Spleen (tissue), 11 donors: ENCODE data around the gene RSPH9. TPM values are rescaled to one million over a fixed set of nuclear protein-coding genes. Genes with fewer than 3 reads are reported as not detected.

ENCODE experiments used
- DNase-seq: peaks from one replicate; pipeline ENCODE4 v3.0.0-alpha.2; 2020
- H3K27ac ChIP-seq, 8 donors: fragments of 200-600 bp; sonication (generic) in 7 of 8; 1 replicate in 4 of 8; 2 replicates in 4 of 8; pipeline versions ENCODE4 v1.5.0 to v1.8.0; 2016 to 2021; ENCODE audit warnings: inconsistent platforms in 4 of 8, mild to moderate bottlenecking in 4 of 8, moderate library complexity in 1 of 8
- H3K27me3 ChIP-seq, 7 donors: fragments of 200-600 bp; sonication (generic) in 6 of 7; replicated peaks in 1 of 7; 1 replicate in 4 of 7; 2 replicates in 3 of 7; pipeline versions ENCODE4 v1.5.0 to v1.8.0; 2016 to 2021; ENCODE audit warnings: inconsistent platforms in 3 of 7, mild to moderate bottlenecking in 1 of 7
- H3K36me3 ChIP-seq, 6 donors: fragments of 200-600 bp; sonication (generic) in 5 of 6; 1 replicate in 4 of 6; 2 replicates in 2 of 6; pipeline versions ENCODE4 v1.5.0 to v1.8.0; 2016 to 2021; ENCODE audit warnings: inconsistent platforms in 2 of 6
- H3K4me1 ChIP-seq, 6 donors: fragments of 200-600 bp; sonication (generic) in 5 of 6; 1 replicate in 3 of 6; 2 replicates in 3 of 6; pipeline versions ENCODE4 v1.5.0 to v1.8.0; 2016 to 2021; ENCODE audit warnings: inconsistent platforms in 3 of 6
- H3K4me3 ChIP-seq, 8 donors: fragments of 200-600 bp; sonication (generic) in 7 of 8; 1 replicate in 4 of 8; 2 replicates in 4 of 8; pipeline versions ENCODE4 v1.5.0 to v1.8.0; 2016 to 2021; ENCODE audit warnings: inconsistent platforms in 4 of 8, mild to moderate bottlenecking in 4 of 8, moderate library complexity in 2 of 8
- H3K9me3 ChIP-seq, 8 donors: fragments of 200-600 bp; sonication (generic) in 7 of 8; 1 replicate in 4 of 8; 2 replicates in 4 of 8; pipeline versions ENCODE4 v1.5.0 to v1.8.0; 2016 to 2021; ENCODE audit warnings: inconsistent platforms in 4 of 8
- CTCF ChIP-seq, 11 experiments: fragments of 200-600 bp in 7 of 11; fragments of 450-650 bp in 4 of 11; sonication (generic) in 4 of 11; IDR thresholded peaks in 8 of 11; conservative IDR thresholded peaks in 3 of 11; 1 replicate in 7 of 11; 2 replicates in 4 of 11; pipeline versions ENCODE4 v1.4.0 to v1.8.0; 2016 to 2021; ENCODE audit warnings: antibody characterized with exemption in 11 of 11, inconsistent platforms in 4 of 11, mild to moderate bottlenecking in 1 of 11
- POLR2A ChIP-seq, 3 donors: fragments of 450-650 bp; IDR thresholded peaks; one replicate each; pipeline ENCODE4 v1.5.1; 2017; ENCODE audit warnings: antibody characterized with exemption in 3 of 3, mild to moderate bottlenecking in 1 of 3
- POLR2AphosphoS5 ChIP-seq, 3 donors: sonication (generic); formaldehyde crosslinking; IDR thresholded peaks; one replicate each; pipeline ENCODE4 v1.5.1; 2017; ENCODE audit warnings: antibody characterized with exemption in 3 of 3
- WGBS, 5 donors: extraction: QIAGEN DNeasy Blood & Tissue Kit in 3 of 5; methylation state at CpG; one replicate each; pipeline versions ENCODE4 v1.1.5 to v1.1.7; 2013 to 2018; 5-methylcytosine and 5-hydroxymethylcytosine counted together
- intact Hi-C: fragments of 100-400 bp; cut with DNase I; formaldehyde crosslinking; loops from one replicate; pipeline ENCODE4 v1.15.0; 2023; ENCODE audit warnings: low total_unique reads
- polyA plus RNA-seq, 3 donors: library from polyadenylated mRNA; stranded (reverse); fragments of 200-250 nt; gene quantifications; one replicate each; pipeline ENCODE4 v1.2.1, GENCODE V29; 2013
- total RNA-seq, 7 donors: library from RNA; depleted of rRNA in 3 of 7; stranded (reverse); fragments of >200 nt in 3 of 7; fragmentation: NEBNext Ultra II Directional in 4 of 7; extraction: Animal tissue kit (Norgen Biotek cat#: 25700) in 4 of 7; gene quantifications; one replicate each; pipeline versions ENCODE4 v1.1.0 to v1.2.1, GENCODE V29; 2016 to 2021
- donor health status: healthy with polysubstance abuse.
- donor health status: DM: no; HTN: no; CAD: no; lungs with moderate emphysema.
- donor health status: DM: no; HTN: no; CAD: no.
- donor health status: Bipolar disorder and iron deficiency.
- donor health status: healthy.
- donor health status: DM: no; HTN: no; CAD: no.
- donor health status: DM: yes; HTN: yes; CAD: no.

RSPH9 gene
- total and polyA plus RNA-seq, 10 donors: 0.17 to 0.63 (median 0.20) TPM; not detected in 3

- H3K4me3 ChIP-seq: no peak overlapping the region
- H3K27ac ChIP-seq: no peak overlapping the region
- 89 to 98% (median 97%) methylated on average over 6 of the region's 6 CpGs for WGBS, 5 donors
- H3K4me1 ChIP-seq: peaks cover 0 to 3% (median under 1%) of the 10 kb centered on the region in 6 donors
- TF ChIP-seq POLR2A (IDR thresholded peaks at IDR 0.05): no peak
- no peak for TF ChIP-seq CTCF (IDR thresholded peaks at IDR 0.05 in 8 of 11, conservative IDR thresholded peaks at IDR 0.05 in 3 of 11)
- TF ChIP-seq POLR2AphosphoS5 (IDR thresholded peaks at IDR 0.05): no peak
- H3K36me3 ChIP-seq: peaks cover 0 to 93% (median 54%) of the 10 kb centered on the region in 6 donors
- no peaks in the 10 kb centered on the region for H3K9me3 ChIP-seq
- H3K27me3 ChIP-seq: no peaks in the 10 kb centered on the region
- no peak for DNase-seq
- intact Hi-C loops: no loop called here
Observed at GRCh38 chr6:43613721-43614395, 31.0 kb upstream of the RSPH9 start.

DNA sequence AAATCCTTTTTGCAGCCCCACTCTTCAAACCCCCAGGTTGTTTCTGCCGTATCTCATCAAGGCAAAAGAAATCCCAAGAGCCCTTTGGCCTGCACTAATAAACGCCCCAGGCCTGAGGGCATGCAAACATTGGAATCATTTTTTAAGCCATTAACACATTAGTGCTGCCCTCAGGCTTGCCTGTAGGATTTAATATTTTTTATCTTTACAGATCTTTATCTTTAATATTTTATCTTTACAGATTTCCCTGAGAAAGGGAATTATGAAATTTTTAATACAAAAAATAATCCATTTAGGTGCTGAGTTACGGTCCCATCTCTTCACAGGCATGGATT, 30.5 kb upstream of the RSPH9 start:
- DNase-seq: no peak
- Histone ChIP-seq H3K36me3 (peaks cover 0 to 98% (median 54%) of the 10 kb centered on the region in 6 donors), H3K27ac (no peak overlapping the region), H3K4me1 (no peaks in the 10 kb centered on the region), H3K4me3 (no peak overlapping the region), H3K27me3 (no peaks in the 10 kb centered on the region), H3K9me3 (no peaks in the 10 kb centered on the region)
- WGBS, 5 donors: 88 to 94% (median 92%) methylated on average over 3 of the region's 3 CpGs
- no peak for TF ChIP-seq POLR2A (IDR thresholded peaks at IDR 0.05)
- TF ChIP-seq POLR2AphosphoS5 (IDR thresholded peaks at IDR 0.05): no peak
- no peak for TF ChIP-seq CTCF (IDR thresholded peaks at IDR 0.05 in 8 of 11, conservative IDR thresholded peaks at IDR 0.05 in 3 of 11)
- intact Hi-C loops: no loop called here

DNA sequence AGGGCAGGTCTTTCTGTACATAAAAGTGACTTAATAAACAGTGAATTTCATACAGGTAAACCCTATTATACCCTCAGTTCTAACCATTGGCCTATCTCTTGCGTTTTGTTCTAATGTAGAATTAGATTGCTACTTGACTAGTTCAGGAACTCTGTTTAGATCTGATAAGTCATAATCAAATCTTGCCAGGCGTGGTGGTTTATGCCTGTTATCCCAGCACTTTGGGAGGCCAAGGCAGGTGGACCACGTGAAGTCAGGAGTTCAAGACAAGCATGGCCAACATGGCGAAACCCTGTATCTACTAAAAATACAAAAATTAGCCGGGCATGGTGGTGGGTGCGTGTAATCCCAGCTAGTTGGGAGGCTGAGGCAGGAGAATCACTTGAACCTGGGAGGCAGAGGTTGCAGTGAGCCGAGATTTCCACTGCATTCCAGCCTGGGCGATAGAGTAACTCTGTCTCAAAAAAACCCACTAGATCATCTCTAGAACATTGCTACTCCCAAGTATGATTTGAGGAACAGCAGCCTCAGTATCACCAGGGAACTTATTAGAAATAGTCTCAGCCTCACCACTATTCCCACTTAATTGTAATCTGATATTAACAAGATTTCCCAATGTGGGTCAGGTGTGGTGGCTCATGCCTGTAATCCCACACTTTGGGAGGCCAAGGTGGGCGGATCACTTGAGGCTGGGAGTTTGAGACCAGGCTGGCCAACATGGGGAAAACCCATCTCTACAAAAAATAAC, 27.9 kb upstream of the RSPH9 start:
- Histone ChIP-seq H3K4me1 (peaks cover 0 to 3% (median 0%) of the 10 kb centered on the region in 6 donors), H3K27me3 (no peaks in the 10 kb centered on the region), H3K27ac (no peak overlapping the region), H3K36me3 (peaks cover 0 to 99% (median 55%) of the 10 kb centered on the region in 6 donors), H3K9me3 (no peaks in the 10 kb centered on the region), H3K4me3 (no peak overlapping the region)
- DNase-seq: no peak
- intact Hi-C loops: no loop called here
- WGBS, 5 donors: 87 to 94% (median 92%) methylated on average over 9 of the region's 9 CpGs
- no peak for TF ChIP-seq POLR2A (IDR thresholded peaks at IDR 0.05)
- TF ChIP-seq POLR2AphosphoS5 (IDR thresholded peaks at IDR 0.05): no peak

- 91 to 98% (median 94%) methylated on average over 11 to 12 of the region's 12 CpGs for WGBS, 5 donors
- intact Hi-C loops: no loop called here
- H3K27me3 ChIP-seq: no peaks in the 10 kb centered on the region
- peaks cover 0 to 99% (median 69%) of the 10 kb centered on the region in 6 donors for H3K36me3 ChIP-seq
- TF ChIP-seq POLR2AphosphoS5 (IDR thresholded peaks at IDR 0.05): peak in 1 of 3 donors; percentile 33
- no peak for TF ChIP-seq CTCF (IDR thresholded peaks at IDR 0.05 in 8 of 11, conservative IDR thresholded peaks at IDR 0.05 in 3 of 11)
- TF ChIP-seq POLR2A (IDR thresholded peaks at IDR 0.05): no peak
- DNase-seq: peak; percentile 46
- H3K4me3 ChIP-seq: no peak overlapping the region
- no peak overlapping the region for H3K27ac ChIP-seq
- peaks cover 0 to 10% (median 4%) of the 10 kb centered on the region in 6 donors for H3K4me1 ChIP-seq
- no peaks in the 10 kb centered on the region for H3K9me3 ChIP-seq
Observed at GRCh38 chr6:43621078-43621835, 23.6 kb upstream of the RSPH9 start.
